Fibroblast of mammary gland (primary cell): ENCODE data around the gene SRGAP3.

Experiments used
- DNase-seq: peaks from one replicate; pipeline ENCODE4 v3.0.0-alpha.2; 2010; ENCODE audit warnings: low read depth
- H3K4me3 ChIP-seq: 2 replicates; pipeline ENCODE4 v1.5.1; 2011; ENCODE audit warnings: low read depth, mild to moderate bottlenecking, low read length, moderate library complexity; ENCODE audit not compliant: control insufficient read depth
- CTCF ChIP-seq: conservative IDR thresholded peaks from 2 replicates; pipeline ENCODE4 v1.5.1; 2011; ENCODE audit warnings: low read depth, low read length, inconsistent platforms; ENCODE audit not compliant: control insufficient read depth, insufficient read depth

The SRGAP3 gene

GRCh38 chr3:8972639-8973038 lies 276.8 kb downstream of the SRGAP3 start:
- H3K4me3 ChIP-seq = no peak overlapping the region
- no peak for TF ChIP-seq CTCF
- DNase-seq = peak; percentile 74

DNA sequence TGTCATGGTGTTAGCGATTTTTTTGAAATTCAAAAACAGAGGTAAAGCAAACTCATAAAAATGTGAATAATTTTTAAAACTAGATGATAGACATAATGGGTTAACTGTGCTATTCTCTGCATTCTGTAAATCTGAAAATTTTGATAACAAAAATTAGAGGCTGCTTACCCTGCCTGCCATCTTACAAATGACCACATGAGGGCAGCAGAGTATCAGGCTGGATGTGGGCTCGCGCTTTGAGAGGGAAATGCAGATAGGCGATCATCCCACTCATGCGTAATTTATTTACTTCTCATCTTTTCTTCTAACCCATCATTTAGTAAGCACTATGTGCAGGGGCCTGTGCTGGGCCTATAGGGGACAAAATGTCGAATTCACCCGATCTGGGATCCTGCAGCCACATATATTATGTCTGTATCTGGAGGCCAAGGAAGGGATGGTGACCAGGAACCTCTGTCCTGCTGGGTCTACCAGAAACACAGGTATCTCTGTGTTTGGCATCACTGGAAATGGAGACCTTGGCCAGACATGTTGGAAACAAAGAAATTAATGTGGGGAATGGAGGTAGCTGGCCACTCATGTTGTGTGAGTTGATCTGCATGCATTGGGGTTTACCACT lies 278.4 kb downstream of the SRGAP3 start:
- TF ChIP-seq CTCF = peak; percentile 97
- DNase-seq = peak; percentile 67
- H3K4me3 ChIP-seq = no peak overlapping the region

GRCh38 chr3:8969241-8969640 lies 280.2 kb downstream of the SRGAP3 start:
- no peak overlapping the region for H3K4me3 ChIP-seq
- no peak for TF ChIP-seq CTCF
- no peak for DNase-seq

DNA sequence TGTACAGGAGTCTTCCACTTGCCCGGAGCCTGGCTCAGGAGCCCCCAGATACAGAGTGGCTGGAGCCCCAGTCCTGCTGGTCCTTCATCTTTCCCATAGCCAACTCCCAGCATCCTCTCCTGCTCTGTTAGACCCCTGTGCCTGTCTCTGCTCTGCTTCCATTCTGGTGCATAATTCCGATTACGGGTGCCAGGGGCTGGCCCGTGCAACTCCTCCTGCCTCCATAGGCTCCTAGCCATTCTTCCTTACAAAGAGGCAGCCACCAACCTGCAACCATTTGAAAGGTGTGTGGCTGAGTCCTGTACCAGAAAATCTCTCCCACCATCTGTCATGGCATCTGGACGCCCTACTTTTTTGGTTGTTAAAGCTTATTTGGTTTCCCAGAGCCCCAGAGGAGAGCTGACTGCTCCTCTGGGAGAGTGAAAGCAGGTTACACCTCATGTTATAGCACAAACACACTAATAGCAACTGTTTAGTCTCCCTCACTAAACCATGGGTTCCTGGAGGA lies 281.0 kb downstream of the SRGAP3 start:
- no peak for TF ChIP-seq CTCF
- no peak overlapping the region for H3K4me3 ChIP-seq
- DNase-seq = no peak

DNA sequence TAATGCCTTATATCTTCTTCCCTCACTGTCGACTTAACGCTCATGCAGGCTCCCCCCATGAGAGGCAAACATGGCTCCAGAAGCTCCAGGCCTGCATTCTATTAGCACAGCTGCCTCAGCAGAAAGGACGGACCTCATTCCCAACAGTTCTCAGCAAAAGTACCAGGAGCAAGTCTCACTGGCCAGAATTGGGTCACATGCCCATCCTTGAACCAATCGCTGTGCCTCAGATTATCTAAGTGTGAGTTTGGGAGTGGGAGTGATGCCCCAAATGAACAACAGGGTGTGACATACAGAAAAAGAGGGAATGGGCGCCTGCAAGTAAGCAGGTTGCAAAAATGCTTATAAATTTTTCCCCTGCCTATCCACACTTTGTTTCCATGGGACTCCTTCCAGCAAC lies 281.9 kb downstream of the SRGAP3 start:
- TF ChIP-seq CTCF = no peak
- H3K4me3 ChIP-seq = no peak overlapping the region
- no peak for DNase-seq

DNA sequence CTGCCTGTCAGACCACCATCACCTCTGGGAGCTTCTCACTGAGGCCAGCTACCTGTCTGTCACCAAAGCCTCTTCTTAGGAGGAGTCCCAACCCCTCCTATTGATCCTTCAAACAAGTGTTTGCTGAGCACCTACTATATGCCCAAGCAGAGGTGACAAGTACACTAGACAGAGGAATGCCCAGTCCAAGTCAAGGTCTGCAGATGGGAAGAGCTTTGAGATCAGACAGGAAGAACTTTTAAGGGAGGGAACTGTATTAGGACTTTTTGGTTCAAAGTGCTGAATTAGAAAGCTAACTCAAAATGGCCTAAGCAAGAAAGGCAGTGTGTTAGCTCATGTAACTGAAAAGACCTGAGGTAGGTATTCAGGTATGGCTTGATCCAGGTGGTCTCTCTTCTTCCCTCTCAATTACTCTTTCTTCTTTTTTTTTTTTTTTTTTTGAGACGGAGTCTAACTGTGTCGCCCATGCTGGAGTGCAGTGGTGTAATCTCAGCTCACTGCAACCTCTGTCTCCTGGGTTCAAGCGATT lies 282.6 kb downstream of the SRGAP3 start:
- no peak for TF ChIP-seq CTCF
- no peak overlapping the region for H3K4me3 ChIP-seq
- DNase-seq = no peak
